Rectal smooth muscle tissue (tissue), 1 donor: ENCODE data around the gene NCAPG2.
A peak's percentile ranks its signal among the peaks of the same experiment; 100 is the strongest.
"Not testable (repeated sequence)": the region's sequence is repeated elsewhere in the genome, so short reads cannot be mapped to it uniquely, and the experiment has no call there.

Source experiments
- H3K27ac ChIP-seq: one replicate; pipeline ENCODE4 v1.7.0; 2013; ENCODE audit warnings: low read depth, low read length, inconsistent platforms
- H3K27me3 ChIP-seq: one replicate; pipeline ENCODE4 v1.7.0; 2013; ENCODE audit warnings: low read length; ENCODE audit not compliant: control insufficient read depth, insufficient read depth
- H3K36me3 ChIP-seq: one replicate; pipeline ENCODE4 v1.7.0; 2013; ENCODE audit warnings: low read length; ENCODE audit not compliant: control insufficient read depth, insufficient read depth
- H3K4me1 ChIP-seq: one replicate; pipeline ENCODE4 v1.7.0; 2013; ENCODE audit warnings: low read length; ENCODE audit not compliant: control insufficient read depth, insufficient read depth
- H3K4me3 ChIP-seq: one replicate; pipeline ENCODE4 v1.7.0; 2013; ENCODE audit warnings: low read length
- H3K9ac ChIP-seq: one replicate; pipeline ENCODE4 v1.7.0; 2013; ENCODE audit warnings: low read length

Gene NCAPG2

DNA sequence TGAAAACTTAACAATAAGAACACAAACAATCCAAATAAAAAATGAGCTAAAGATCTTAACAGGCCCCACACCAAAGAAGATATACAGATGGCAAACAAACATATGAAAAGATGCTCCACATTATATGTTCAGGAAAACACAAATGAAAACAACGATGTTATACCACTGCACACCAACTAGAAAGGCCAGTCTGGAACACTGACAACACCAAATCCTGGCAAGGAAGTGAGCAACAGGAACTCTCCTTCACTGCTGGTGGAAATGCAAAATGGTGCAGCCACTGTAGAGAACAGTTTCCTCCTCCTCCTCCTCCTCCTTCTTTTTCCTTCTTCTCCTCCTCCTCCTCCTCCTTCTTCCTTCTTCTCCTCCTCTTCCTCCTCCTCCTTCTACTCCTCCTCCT is 12.2 kb upstream of the NCAPG2 start:
- Histone ChIP-seq H3K9ac (no peak overlapping the region), H3K27me3 (no peaks in the 10 kb centered on the region), H3K36me3 (no peaks in the 10 kb centered on the region), H3K4me1 (no peaks in the 10 kb centered on the region), H3K4me3 (no peak overlapping the region), H3K27ac (no peak overlapping the region)

DNA sequence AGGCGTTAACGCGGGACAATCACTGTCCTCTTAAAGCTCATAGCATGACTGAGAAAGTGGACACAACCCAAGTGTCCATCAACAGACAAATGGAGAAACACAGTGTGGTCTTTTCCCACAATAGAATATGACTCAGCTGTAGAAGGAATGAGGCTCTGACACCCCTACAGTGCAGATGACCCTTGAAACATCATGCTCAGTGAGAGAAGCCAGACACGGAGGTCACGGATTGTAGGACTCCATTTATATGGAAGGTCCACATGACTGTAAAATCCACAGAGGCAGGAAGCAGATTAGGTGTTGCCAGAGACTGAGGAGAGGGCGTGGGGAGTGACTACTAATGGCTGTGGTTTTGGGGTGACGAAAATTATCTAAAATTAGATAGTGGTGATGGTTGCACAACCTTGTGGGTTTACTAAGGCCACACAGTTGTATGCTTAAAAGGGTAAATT is 6.1 kb upstream of the NCAPG2 start:
- no peak overlapping the region for H3K27ac ChIP-seq
- no peaks in the 10 kb centered on the region for H3K4me1 ChIP-seq
- no peak overlapping the region for H3K4me3 ChIP-seq
- no peaks in the 10 kb centered on the region for H3K36me3 ChIP-seq
- no peak overlapping the region for H3K9ac ChIP-seq
- H3K27me3 ChIP-seq = no peaks in the 10 kb centered on the region

DNA sequence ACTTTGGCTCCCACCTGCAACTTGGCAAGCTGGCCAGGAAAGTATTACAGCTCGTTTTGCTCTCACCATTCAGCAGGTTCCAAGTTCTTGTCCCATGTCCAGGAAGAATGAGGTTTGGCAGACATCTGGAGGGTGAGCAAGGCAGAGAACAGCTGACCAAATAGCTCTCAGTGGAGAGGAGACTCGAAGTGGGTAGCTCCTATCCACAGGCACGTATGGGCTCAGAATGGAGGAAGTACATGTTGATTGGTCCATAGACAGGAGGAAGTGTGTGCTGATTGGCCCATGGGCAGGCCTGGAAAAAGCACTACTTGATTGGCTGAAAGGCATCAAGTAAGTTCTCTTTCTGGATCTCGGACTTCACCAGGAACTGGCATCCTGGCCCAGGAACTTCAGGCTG is 3.0 kb upstream of the NCAPG2 start:
- Histone ChIP-seq H3K4me1 (no peaks in the 10 kb centered on the region), H3K4me3 (no peak overlapping the region), H3K9ac (no peak overlapping the region), H3K27me3 (no peaks in the 10 kb centered on the region), H3K27ac (no peak overlapping the region), H3K36me3 (no peaks in the 10 kb centered on the region)

DNA sequence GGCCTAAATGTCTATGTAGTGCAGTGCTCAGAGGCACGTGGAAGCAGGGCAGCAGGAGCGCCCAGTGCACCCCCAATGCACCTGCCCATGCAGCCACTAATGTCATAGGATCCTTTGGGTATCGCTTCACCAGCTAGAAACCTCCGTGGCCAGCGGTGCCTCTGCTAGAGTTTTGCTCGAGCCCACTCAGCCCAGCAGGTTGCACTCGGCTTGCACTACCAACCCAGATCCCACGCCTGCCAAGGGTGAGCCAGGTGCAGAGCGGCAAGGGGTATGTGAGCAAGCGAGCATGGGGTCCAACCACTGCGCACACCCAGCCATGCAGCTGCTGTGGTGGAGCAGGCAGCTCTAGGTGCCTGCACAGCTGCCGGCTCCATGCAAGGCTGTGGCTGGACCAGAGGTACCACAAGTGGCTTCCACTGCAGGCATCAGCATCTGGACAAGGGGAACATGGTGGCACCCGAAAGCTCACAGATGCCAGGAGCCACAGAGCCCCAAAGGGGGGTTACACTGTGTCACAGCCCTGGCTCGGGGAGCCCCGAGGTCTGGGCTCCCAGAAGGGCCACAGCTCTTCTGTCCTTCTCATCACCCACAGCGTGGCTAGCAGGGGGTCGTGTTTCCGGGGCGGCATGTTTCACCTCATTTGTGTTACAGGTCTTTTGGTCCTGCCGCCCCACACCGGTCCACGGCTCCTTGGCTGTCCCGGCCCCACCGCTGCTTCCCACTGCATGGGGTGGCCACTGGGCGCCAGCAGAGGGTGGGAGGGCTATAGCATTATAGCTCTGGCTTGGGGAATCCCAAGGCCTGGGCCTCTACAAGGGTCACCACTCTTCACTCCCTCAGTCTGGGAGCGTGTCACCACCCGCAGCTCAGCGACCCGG is 2.3 kb upstream of the NCAPG2 start:
- Histone ChIP-seq H3K27me3 (no peaks in the 10 kb centered on the region), H3K27ac (no peak overlapping the region), H3K36me3 (no peaks in the 10 kb centered on the region), H3K4me3 (no peak overlapping the region), H3K4me1 (no peaks in the 10 kb centered on the region), H3K9ac (no peak overlapping the region)

DNA sequence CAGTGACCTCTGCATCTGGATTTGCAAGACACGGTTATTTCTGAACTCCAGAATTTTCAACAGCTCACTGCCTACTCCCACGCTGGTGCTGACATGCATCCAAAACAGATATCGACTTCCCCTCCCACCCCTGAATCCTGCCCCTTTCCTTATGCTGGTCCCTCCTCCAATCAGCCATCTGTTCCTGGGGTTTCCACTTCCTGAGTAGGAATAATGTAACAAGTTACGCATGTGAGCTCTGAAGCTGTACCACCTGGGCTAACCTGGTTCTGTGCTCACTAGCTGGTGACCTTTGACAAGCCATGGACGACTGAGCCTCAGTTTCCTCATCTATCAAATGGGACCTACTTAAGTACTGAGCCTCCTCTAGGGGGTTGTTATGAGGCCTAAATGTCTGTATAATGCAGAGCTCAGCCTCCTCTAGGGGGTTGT is 1.7 kb upstream of the NCAPG2 start:
- no peaks in the 10 kb centered on the region for H3K27me3 ChIP-seq
- no peaks in the 10 kb centered on the region for H3K36me3 ChIP-seq
- no peak overlapping the region for H3K9ac ChIP-seq
- no peaks in the 10 kb centered on the region for H3K4me1 ChIP-seq
- H3K4me3 ChIP-seq = no peak overlapping the region
- H3K27ac ChIP-seq = no peak overlapping the region

DNA sequence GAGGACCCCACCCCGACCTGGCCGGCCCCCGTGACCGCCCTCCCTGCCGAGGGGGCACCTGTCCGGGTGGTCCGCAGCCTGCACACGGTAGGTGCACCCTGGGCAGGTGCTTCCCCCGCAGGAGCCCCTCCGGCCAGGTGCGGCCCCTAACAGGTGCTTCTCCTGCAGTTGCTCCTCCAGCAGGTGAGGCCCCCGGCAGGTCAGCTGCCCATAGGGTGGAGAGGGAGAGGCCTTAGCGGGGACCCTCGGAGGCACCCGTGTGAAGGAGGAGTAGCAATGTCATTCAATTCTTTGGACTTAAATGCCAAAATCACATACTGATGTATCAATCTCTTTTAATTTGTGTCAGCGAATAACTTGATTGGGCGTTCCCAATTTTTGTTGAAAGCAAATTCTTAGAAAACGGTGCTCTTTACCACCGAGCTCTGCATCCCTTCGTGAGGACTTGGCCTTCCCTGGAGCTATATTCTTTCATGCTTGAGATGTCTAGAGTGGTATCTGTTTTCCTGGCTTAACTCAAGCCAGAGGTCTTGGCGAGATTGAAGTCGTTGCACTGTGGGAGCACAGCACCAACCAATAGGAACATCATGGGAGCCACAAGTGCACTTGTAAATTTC is 738 bp upstream of the NCAPG2 start:
- Histone ChIP-seq H3K9ac (peak overlapping the region; percentile 35), H3K27me3 (no peaks in the 10 kb centered on the region), H3K4me1 (no peaks in the 10 kb centered on the region), H3K36me3 (no peaks in the 10 kb centered on the region), H3K27ac (peak overlapping the region; percentile 85), H3K4me3 (peak overlapping the region; percentile 79)

DNA sequence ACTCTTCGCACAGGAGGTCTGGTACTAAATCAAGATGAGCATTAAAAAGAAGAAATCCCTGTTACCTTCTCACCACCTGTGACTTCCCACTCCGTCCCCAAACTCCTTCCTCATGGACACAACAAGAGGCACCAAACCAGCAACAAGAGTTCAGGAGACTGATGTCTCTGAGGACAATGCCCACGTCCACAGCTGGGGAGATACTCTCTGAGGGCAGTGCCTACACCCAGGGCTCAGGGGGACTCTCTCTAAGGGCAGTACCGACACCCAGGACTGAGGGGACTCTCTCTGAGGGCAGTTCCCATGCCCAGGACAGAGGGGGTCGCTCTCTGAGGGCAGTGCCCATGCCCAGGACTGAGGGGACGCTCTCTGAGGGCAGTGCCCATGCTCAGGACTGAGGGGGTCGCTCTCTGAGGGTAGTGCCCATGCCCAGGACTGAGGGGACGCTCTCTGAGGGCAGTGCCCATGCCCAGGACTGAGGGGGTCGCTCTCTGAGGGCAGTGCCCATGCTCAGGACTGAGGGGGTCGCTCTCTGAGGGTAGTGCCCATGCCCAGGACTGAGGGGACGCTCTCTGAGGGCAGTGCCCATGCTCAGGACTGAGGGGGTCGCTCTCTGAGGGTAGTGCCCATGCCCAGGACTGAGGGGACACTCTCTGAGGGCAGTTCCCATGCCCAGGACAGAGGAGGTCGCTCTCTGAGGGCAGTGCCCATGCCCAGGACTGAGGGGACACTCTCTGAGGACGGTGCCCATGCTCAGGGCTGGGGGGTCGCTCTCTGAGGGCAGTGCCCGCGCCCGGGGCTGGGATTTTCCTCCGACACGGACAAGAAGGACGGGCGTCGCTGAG is 703 bp downstream of the NCAPG2 start:
- H3K27me3 ChIP-seq, H3K4me1 ChIP-seq, H3K36me3 ChIP-seq, H3K27ac ChIP-seq: not testable (repeated sequence)
- H3K4me3 ChIP-seq = peak overlapping the region; percentile 80
- H3K9ac ChIP-seq = peak overlapping the region; percentile 42

DNA sequence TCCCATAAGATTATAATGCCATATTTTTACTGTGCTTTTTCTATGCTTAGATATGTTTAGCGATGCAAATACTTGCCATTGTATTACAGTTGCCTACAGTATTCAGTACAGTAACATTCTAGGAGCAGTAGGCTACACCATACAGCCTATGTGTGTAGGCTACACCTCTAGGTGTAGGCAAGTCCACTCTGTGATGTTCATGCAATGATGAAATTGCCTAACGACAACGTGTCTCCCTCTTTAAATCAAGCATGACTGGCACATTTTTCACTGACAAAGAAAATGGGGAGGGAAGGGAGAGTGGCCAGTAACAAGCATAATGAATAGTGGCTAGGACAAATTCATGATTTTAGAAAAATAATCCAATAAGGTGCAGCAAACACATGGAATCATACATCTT is 1.7 kb downstream of the NCAPG2 start:
- Histone ChIP-seq H3K9ac (no peak overlapping the region), H3K4me3 (no peak overlapping the region), H3K36me3 (no peaks in the 10 kb centered on the region), H3K4me1 (no peaks in the 10 kb centered on the region), H3K27ac (no peak overlapping the region), H3K27me3 (no peaks in the 10 kb centered on the region)

DNA sequence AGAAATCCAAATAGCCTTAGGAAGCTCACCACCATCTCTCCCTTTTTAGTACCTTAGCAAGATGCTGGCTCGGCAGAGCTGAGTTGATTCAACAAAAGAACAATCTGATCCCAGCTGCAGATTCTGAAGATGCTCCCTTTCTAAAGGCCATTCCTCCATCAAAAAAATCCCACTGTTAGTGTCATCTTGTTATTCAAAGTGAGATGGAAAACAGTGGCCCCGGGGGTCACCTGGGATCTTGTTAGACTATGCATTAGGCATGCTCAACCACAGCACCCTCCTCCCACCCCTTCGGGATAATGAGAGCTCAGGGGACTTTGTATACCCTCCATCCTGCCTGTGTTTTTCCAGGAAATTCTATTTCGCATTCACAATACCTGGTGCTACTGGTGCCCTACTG is 2.4 kb downstream of the NCAPG2 start:
- no peak overlapping the region for H3K9ac ChIP-seq
- no peaks in the 10 kb centered on the region for H3K27me3 ChIP-seq
- H3K4me3 ChIP-seq = no peak overlapping the region
- H3K36me3 ChIP-seq = no peaks in the 10 kb centered on the region
- no peaks in the 10 kb centered on the region for H3K4me1 ChIP-seq
- H3K27ac ChIP-seq = no peak overlapping the region

DNA sequence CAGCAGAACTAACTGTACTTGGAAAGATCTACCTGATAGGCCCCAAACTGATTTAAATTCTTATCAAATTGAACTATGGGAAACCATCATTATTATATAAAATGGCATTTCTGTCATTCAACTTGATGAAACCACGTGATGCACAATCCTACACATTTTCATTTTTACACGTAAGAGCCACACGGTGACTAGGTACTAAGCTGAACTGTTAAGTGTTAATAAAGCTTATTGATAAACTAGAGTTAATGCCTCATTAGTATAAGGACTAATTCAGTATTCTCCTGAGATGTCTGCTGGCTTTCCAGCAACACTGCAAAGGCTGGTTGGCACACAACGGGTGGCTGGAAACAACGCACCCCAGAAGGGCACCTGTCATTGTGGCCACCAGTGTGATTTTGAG is 4.6 kb downstream of the NCAPG2 start:
- Histone ChIP-seq H3K4me3 (no peak overlapping the region), H3K27ac (no peak overlapping the region), H3K4me1 (peaks cover 4% of the 10 kb centered on the region), H3K27me3 (no peaks in the 10 kb centered on the region), H3K9ac (no peak overlapping the region), H3K36me3 (no peaks in the 10 kb centered on the region)

DNA sequence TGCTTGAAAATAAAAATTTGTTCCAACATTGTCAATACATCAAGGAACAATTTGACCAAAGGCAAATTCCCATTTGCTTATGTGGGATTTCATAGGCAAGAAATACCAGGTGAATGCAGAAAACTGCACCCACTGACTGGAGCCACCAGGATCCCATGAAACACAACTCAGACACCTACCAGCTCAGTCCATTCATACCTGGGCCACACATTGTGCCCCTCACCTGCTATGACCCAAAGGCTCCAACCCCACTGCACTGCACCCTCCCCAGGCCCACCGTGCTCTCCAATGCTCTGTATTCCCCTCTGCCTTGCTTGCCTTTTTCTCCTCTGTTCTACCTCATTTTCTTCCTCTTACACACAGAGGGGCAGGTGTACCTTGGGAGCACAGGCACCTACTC is 5.3 kb downstream of the NCAPG2 start:
- peaks cover 4% of the 10 kb centered on the region for H3K4me1 ChIP-seq
- no peaks in the 10 kb centered on the region for H3K27me3 ChIP-seq
- no peak overlapping the region for H3K9ac ChIP-seq
- no peaks in the 10 kb centered on the region for H3K36me3 ChIP-seq
- no peak overlapping the region for H3K27ac ChIP-seq
- H3K4me3 ChIP-seq = no peak overlapping the region

DNA sequence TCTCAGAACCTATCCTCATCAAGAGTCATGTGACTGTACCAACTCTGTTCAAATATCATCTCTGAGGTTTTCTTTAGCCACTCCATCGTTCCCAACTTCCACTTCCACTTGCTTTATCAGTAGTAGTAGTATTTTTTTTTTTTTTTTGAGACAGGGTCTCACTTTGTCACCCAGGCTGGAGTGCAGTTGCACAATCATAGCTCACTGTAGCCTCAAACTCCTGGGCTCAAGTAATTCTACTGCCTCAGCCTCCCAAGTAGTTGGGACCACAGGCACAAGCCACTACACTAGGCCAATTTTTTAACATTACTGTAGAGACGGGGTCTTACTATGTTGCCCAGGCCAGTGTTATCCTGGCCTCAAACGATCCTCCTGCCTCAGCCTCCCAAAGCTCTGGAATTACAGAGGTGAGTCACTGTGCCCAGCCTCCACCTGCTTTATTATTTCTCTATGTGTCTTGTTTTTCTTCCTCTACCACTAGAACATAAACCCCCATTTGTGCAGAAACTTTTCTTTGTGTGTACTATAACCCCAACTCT is 5.9 kb downstream of the NCAPG2 start:
- H3K36me3 ChIP-seq = no peaks in the 10 kb centered on the region
- no peaks in the 10 kb centered on the region for H3K27me3 ChIP-seq

More for the DNA sequence above, 5.9 kb downstream of the NCAPG2 start:
- Histone ChIP-seq H3K4me3 (no peak overlapping the region), H3K27ac (no peak overlapping the region), H3K4me1 (peaks cover 4% of the 10 kb centered on the region), H3K9ac (no peak overlapping the region)
